ENCODE measurements around the gene RBFOX2.

- TF ChIP-seq POLR2AphosphoS5 (IDR thresholded peaks at IDR 0.05) = no peak
- TF ChIP-seq CTCF (IDR thresholded peaks at IDR 0.05) = no peak
- TF ChIP-seq POLR2A (IDR thresholded peaks at IDR 0.05) = no peak
Observed at GRCh38 chr22:35835998-35836691, 192.5 kb downstream of the RBFOX2 start.

Measured in breast epithelium (tissue), 3 donors.